ENCODE data around the gene PRPF6.

Gene PRPF6

DNA sequence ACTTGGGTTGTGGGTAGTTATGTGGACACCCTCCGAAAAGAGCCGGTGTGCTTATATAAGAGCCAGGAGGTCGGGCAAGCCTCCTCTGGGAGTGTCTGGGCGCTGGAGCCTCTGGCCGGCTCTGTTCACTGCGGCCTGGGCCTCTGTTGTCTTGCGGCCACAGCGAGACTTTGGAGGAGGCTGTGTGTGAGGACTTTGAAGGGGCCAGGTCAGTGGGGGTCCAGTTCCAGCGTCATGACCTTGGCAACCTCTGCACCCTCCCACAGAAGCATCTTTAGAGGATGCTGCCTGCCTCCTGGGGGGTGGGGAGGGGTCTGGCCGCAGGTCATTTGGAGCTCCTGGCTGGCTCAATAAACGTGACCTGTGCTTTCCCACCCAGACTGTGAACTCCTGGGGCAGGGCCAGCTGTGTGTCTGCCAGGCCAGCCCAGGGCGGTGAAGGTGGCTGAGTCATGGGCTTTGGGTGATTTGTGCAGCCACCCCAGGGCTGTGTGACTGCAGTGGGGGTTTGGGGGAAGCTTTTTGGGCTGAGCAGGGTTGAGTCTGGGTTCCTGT lies 83.3 kb downstream of the PRPF6 start:
- Histone ChIP-seq H3K9me3 (ENCODE audit: insufficient read depth, low read depth, low read length) (no peaks in the 10 kb centered on the region), H3K9ac (ENCODE audit: low read depth, low read length) (no peak overlapping the region)

GRCh38 chr20:64065062-64065973 lies 84.4 kb downstream of the PRPF6 start:
- Histone ChIP-seq H3K9ac (ENCODE audit: low read depth, low read length) (no peak overlapping the region), H3K27ac (ENCODE audit: low read length) (no peak overlapping the region), H3K27me3 (ENCODE audit: insufficient read depth, low read length) (no peaks in the 10 kb centered on the region; the same call in 1 of the 2 replicates), H3K9me3 (ENCODE audit: insufficient read depth, low read depth, low read length) (no peaks in the 10 kb centered on the region), H3K4me3 (ENCODE audit: low read length) (no peak overlapping the region), H3K4me1 (ENCODE audit: insufficient read depth, low read length) (no peaks in the 10 kb centered on the region), H3K36me3 (ENCODE audit: insufficient read depth, low read depth, low read length) (no peaks in the 10 kb centered on the region)

More for the DNA sequence above, 83.3 kb downstream of the PRPF6 start:
- Histone ChIP-seq H3K27me3 (ENCODE audit: insufficient read depth, low read length) (no peaks in the 10 kb centered on the region; the same call in 1 of the 2 replicates), H3K4me3 (ENCODE audit: low read length) (peak overlapping the region; percentile 78; the same call in 1 of the 2 replicates), H3K27ac (ENCODE audit: low read length) (no peak overlapping the region), H3K4me1 (ENCODE audit: insufficient read depth, low read length) (no peaks in the 10 kb centered on the region), H3K36me3 (ENCODE audit: insufficient read depth, low read depth, low read length) (no peaks in the 10 kb centered on the region)

- Histone ChIP-seq H3K36me3 (ENCODE audit: insufficient read depth, low read depth, low read length) (no peaks in the 10 kb centered on the region), H3K27me3 (ENCODE audit: insufficient read depth, low read length) (no peaks in the 10 kb centered on the region; the same call in 1 of the 2 replicates), H3K4me3 (ENCODE audit: low read length) (no peak overlapping the region), H3K27ac (ENCODE audit: low read length) (no peak overlapping the region), H3K9me3 (ENCODE audit: insufficient read depth, low read depth, low read length) (no peaks in the 10 kb centered on the region), H3K4me1 (ENCODE audit: insufficient read depth, low read length) (no peaks in the 10 kb centered on the region), H3K9ac (ENCODE audit: low read depth, low read length) (no peak overlapping the region)
Observed at GRCh38 chr20:64065974-64066343, 85.0 kb downstream of the PRPF6 start.

DNA sequence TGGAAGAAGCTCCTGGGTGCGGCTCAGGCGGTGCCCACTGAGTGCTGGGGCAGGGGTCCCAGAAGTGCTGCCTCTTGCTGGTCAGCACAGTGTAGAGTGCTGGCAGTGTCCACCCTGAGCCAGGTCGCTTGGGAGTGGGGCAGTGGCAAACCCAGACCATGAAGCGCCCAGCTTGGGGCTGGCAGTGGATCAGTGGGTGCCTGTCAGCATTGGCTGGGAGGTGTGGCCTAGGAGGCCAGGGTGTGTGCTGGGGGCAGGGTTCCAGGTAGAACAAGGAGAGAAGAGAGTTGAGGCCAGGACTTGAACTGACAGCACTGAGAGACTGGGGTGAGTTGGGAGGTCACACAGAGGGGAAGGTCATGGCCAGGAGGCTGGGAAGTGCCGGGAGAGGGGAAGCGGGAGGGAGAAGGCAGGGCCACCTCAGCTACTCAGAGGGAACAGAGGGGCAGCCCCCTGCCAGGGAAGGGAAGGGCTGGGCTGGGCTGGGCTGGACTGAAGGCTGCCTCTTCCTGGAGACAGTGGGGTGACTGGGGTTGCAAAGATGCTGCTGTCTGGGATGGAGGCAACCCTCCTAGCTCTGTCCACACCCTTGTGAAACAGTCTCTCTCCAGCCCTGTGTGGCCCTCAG lies 86.2 kb downstream of the PRPF6 start:
- Histone ChIP-seq H3K4me1 (ENCODE audit: insufficient read depth, low read length) (no peaks in the 10 kb centered on the region), H3K27ac (ENCODE audit: low read length) (no peak overlapping the region), H3K9ac (ENCODE audit: low read depth, low read length) (no peak overlapping the region)

DNA sequence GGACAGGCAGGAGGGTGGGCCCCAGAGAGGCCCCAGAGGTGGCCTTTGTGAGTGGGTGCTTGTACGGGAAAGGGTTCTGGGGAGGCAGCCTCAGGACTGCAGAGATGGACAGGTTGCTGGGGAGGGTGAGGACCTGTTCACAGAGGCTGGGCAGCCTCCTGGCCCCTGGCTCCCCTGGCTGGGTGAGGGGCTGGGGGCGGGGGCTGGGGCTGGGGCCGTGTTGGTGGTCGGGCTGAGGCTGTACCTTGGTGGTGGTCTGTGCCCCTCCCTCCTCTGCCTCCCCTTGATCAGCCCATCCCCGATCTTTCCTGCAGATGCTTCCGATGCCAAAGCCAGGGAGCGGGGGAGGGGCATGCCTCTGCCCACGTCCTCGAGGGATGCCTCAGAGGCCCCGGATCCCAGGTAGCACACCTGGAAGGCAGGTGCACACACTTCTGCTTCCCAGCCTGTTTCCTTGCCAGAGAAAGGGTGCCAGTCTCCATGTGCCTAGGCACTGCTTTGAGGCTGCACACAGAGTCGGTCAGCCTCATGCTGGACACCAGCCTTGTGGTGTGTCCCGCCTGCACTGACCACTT lies 86.9 kb downstream of the PRPF6 start:
- Histone ChIP-seq H3K27me3 (ENCODE audit: insufficient read depth, low read length) (no peaks in the 10 kb centered on the region; the same call in 1 of the 2 replicates), H3K4me3 (ENCODE audit: low read length) (no peak overlapping the region), H3K9me3 (ENCODE audit: insufficient read depth, low read depth, low read length) (no peaks in the 10 kb centered on the region), H3K9ac (ENCODE audit: low read depth, low read length) (no peak overlapping the region), H3K4me1 (ENCODE audit: insufficient read depth, low read length) (no peaks in the 10 kb centered on the region), H3K36me3 (ENCODE audit: insufficient read depth, low read depth, low read length) (no peaks in the 10 kb centered on the region), H3K27ac (ENCODE audit: low read length) (no peak overlapping the region)

More for the DNA sequence above, 86.2 kb downstream of the PRPF6 start:
- no peaks in the 10 kb centered on the region for H3K36me3 ChIP-seq (ENCODE audit: insufficient read depth, low read depth, low read length)
- H3K4me3 ChIP-seq (ENCODE audit: low read length): no peak overlapping the region
- H3K27me3 ChIP-seq (ENCODE audit: insufficient read depth, low read length): no peaks in the 10 kb centered on the region; the same call in 1 of the 2 replicates
- H3K9me3 ChIP-seq (ENCODE audit: insufficient read depth, low read depth, low read length): no peaks in the 10 kb centered on the region

DNA sequence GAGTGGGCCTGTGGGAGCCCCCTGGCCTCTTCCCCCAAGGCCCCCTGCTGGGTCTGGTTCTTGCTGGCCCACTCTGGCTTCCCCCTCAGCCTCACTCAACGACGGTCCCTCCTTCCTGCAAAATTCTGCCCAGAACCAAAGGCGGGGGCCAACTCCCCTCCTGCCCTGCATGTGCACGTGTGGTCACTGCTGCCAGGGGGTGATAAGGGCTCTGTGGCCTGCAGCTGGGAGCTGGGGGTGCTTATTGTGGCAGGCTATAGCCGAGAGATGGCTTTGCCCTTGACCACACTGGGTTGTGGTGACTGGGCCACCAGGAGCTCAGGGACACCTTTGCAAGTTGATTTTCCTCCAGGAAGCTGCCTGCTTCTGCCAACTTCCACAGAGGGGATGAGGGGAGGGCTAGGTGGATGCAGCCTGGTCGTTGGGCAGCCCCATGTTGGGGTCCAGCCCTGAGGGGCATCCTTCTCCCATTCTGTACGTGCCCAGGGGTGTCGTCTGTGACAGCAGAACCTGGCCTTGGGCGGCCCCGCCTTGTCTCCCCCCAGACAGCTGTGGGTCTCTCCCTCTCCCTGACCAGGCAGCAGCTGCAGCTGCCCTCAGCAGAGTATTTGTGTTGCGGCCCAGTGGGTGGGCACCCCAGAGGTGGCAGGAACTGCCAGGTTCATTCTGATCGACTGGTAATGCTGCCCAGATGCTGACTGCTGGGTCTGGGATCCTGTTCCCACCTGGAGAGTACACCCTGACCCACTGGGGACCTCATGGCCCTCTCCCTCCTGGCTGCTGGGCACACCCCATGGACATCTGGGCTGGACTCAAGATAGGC lies 87.7 kb downstream of the PRPF6 start:
- Histone ChIP-seq H3K36me3 (ENCODE audit: insufficient read depth, low read depth, low read length) (no peaks in the 10 kb centered on the region), H3K9ac (ENCODE audit: low read depth, low read length) (no peak overlapping the region), H3K27ac (ENCODE audit: low read length) (no peak overlapping the region), H3K27me3 (ENCODE audit: insufficient read depth, low read length) (no peaks in the 10 kb centered on the region; the same call in 1 of the 2 replicates), H3K4me1 (ENCODE audit: insufficient read depth, low read length) (no peaks in the 10 kb centered on the region), H3K9me3 (ENCODE audit: insufficient read depth, low read depth, low read length) (no peaks in the 10 kb centered on the region), H3K4me3 (ENCODE audit: low read length) (no peak overlapping the region)

DNA sequence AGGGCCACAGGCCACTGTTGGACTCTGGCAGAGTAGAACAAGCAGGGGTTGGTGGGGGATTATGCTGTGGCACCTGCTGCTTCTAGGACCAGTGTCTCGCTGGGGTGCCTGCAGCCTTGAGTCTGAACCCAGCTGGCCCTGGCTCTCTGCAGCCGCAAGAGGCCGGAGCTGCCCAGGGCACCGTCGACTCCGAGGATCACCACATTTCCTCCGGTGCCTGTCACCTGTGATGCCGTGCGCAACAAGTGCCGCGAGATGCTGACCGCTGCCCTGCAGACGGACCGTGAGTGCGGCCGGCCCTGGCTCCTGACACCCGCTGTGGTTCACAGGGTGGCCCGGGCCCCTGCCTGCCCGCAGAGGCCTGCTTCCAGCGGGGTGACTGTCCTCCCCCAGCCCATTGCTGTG lies 88.3 kb downstream of the PRPF6 start:
- Histone ChIP-seq H3K9ac (ENCODE audit: low read depth, low read length) (no peak overlapping the region), H3K9me3 (ENCODE audit: insufficient read depth, low read depth, low read length) (no peaks in the 10 kb centered on the region), H3K4me3 (ENCODE audit: low read length) (no peak overlapping the region), H3K4me1 (ENCODE audit: insufficient read depth, low read length) (no peaks in the 10 kb centered on the region), H3K27ac (ENCODE audit: low read length) (no peak overlapping the region), H3K27me3 (ENCODE audit: insufficient read depth, low read length) (no peaks in the 10 kb centered on the region), H3K36me3 (ENCODE audit: insufficient read depth, low read depth, low read length) (no peaks in the 10 kb centered on the region)

- Histone ChIP-seq H3K9me3 (ENCODE audit: insufficient read depth, low read depth, low read length) (no peaks in the 10 kb centered on the region), H3K9ac (ENCODE audit: low read depth, low read length) (no peak overlapping the region), H3K27ac (ENCODE audit: low read length) (no peak overlapping the region), H3K4me1 (ENCODE audit: insufficient read depth, low read length) (no peaks in the 10 kb centered on the region), H3K4me3 (ENCODE audit: low read length) (no peak overlapping the region), H3K27me3 (ENCODE audit: insufficient read depth, low read length) (no peaks in the 10 kb centered on the region), H3K36me3 (ENCODE audit: insufficient read depth, low read depth, low read length) (no peaks in the 10 kb centered on the region)
Observed at GRCh38 chr20:64069614-64070243, 88.8 kb downstream of the PRPF6 start.

DNA sequence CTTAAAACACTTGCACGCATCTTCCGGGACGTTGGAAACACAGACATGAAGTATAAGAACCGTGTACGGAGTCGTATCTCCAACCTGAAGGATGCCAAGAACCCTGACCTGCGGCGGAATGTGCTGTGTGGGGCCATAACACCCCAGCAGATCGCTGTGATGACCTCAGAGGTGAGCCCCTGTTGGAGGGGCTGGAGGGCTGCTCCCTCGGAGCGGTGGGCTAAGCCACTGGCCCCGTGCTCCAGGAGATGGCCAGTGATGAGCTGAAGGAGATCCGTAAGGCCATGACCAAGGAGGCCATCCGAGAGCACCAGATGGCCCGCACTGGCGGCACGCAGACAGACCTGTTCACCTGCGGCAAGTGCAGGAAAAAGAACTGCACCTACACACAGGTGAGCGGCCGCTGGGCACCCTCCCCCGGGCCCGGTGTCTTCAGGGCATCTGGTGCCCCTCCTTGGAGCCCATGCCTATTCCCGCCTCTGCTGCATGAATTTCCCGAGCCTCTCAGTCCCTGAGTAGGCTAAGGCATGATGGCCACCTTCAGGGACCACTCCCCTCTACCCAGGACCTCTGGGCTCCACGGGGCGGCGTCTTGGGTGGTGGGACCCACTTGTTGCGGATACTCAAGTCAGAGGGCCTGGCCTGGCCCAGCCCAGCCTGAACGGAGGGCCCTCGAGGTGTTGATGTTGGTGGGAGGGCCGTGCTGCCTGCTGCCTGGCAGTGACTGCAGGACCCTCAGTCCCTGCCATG lies 89.5 kb downstream of the PRPF6 start:
- Histone ChIP-seq H3K27ac (ENCODE audit: low read length) (no peak overlapping the region), H3K27me3 (ENCODE audit: insufficient read depth, low read length) (no peaks in the 10 kb centered on the region), H3K9ac (ENCODE audit: low read depth, low read length) (no peak overlapping the region), H3K4me1 (ENCODE audit: insufficient read depth, low read length) (no peaks in the 10 kb centered on the region), H3K4me3 (ENCODE audit: low read length) (no peak overlapping the region), H3K9me3 (ENCODE audit: insufficient read depth, low read depth, low read length) (no peaks in the 10 kb centered on the region), H3K36me3 (ENCODE audit: insufficient read depth, low read depth, low read length) (no peaks in the 10 kb centered on the region)
